Measurements from ENCODE around the gene RNF26.
A peak's percentile ranks its signal among the peaks of the same experiment; 100 is the strongest.
"Not testable (repeated sequence)": the region's sequence is repeated elsewhere in the genome, so short reads cannot be mapped to it uniquely, and the experiment has no call there.

Gene RNF26

GRCh38 chr11:119380827-119381180, 46.5 kb downstream of the RNF26 start:
- peak; percentile 50 for DNase-seq (ENCODE audit: low read depth)
- H3K4me3 ChIP-seq (ENCODE audit: low read depth, low read length), result peak overlapping the region; percentile 54
- no peak for TF ChIP-seq CTCF (IDR thresholded peaks at IDR 0.05; ENCODE audit: low read depth, low read length)
- TF ChIP-seq POLR2A (IDR thresholded peaks at IDR 0.05; ENCODE audit: extremely low read depth, insufficient read length), result no peak
- no peak for TF ChIP-seq MAX (IDR thresholded peaks at IDR 0.05; ENCODE audit: low read depth, low read length)
- TF ChIP-seq MYC (IDR thresholded peaks at IDR 0.05; ENCODE audit: low read depth, low read length), result no peak

- TF ChIP-seq POLR2A (IDR thresholded peaks at IDR 0.05; ENCODE audit: extremely low read depth, insufficient read length), result no peak
- TF ChIP-seq CTCF (IDR thresholded peaks at IDR 0.05; ENCODE audit: low read depth, low read length), result peak; percentile 81
- peak; percentile 97 for TF ChIP-seq MYC (IDR thresholded peaks at IDR 0.05; ENCODE audit: low read depth, low read length)
- TF ChIP-seq MAX (IDR thresholded peaks at IDR 0.05; ENCODE audit: low read depth, low read length), result peak; percentile 100
- DNase-seq (ENCODE audit: low read depth), result peak; percentile 96
- peak within 1 kb of the TSS; percentile 64 for H3K4me3 ChIP-seq (ENCODE audit: low read depth, low read length)
Observed at GRCh38 chr11:119381181-119381988, 47.1 kb downstream of the RNF26 start, which contains the start of gene USP2. USP2 (minus strand) TSS chr11:119381690; CDS start chr11:119373480, 8,210 bp downstream.

- no peak for DNase-seq (ENCODE audit: low read depth)
- H3K4me3 ChIP-seq (ENCODE audit: low read depth, low read length), result peak overlapping the region; percentile 64
- no peak for TF ChIP-seq MYC (IDR thresholded peaks at IDR 0.05; ENCODE audit: low read depth, low read length)
- no peak for TF ChIP-seq MAX (IDR thresholded peaks at IDR 0.05; ENCODE audit: low read depth, low read length)
- no peak for TF ChIP-seq POLR2A (IDR thresholded peaks at IDR 0.05; ENCODE audit: extremely low read depth, insufficient read length)
- no peak for TF ChIP-seq CTCF (IDR thresholded peaks at IDR 0.05; ENCODE audit: low read depth, low read length)
Observed at GRCh38 chr11:119382101-119382500, 47.8 kb downstream of the RNF26 start.

- H3K4me3 ChIP-seq (ENCODE audit: low read depth, low read length); DNase-seq (ENCODE audit: low read depth): not testable (repeated sequence)
Observed at GRCh38 chr11:119382513-119382912, 48.2 kb downstream of the RNF26 start.

GRCh38 chr11:119384332-119384731, 50.0 kb downstream of the RNF26 start:
- no peak for TF ChIP-seq MYC (IDR thresholded peaks at IDR 0.05; ENCODE audit: low read depth, low read length)
- DNase-seq (ENCODE audit: low read depth), result no peak
- H3K4me3 ChIP-seq (ENCODE audit: low read depth, low read length), result no peak overlapping the region

All from NB4 (cell line).